Breast epithelium (tissue), 4 donors: ENCODE data around the gene QRICH2. TPM values are rescaled to one million over a fixed set of nuclear protein-coding genes. Genes with fewer than 3 reads are reported as not detected.
"Not testable (repeated sequence)": the region's sequence is repeated elsewhere in the genome, so short reads cannot be mapped to it uniquely, and the experiment has no call there.

Source experiments
- DNase-seq, 2 donors: peaks; one replicate each; pipeline ENCODE4 v3.0.0-alpha.2; 2019; ENCODE audit warnings: low spot score in 2 of 2
- H3K27ac ChIP-seq, 2 donors: fragments of 200-600 bp; sonication (generic) in 1 of 2; one replicate each; pipeline ENCODE4 v1.5.1; 2016 to 2019; ENCODE audit warnings: mild to moderate bottlenecking in 1 of 2
- H3K27me3 ChIP-seq, 2 donors: fragments of 200-600 bp; sonication (generic) in 1 of 2; one replicate each; pipeline versions ENCODE4 v1.5.1 to v1.6.0; 2017 to 2019; ENCODE audit warnings: control low read depth in 1 of 2, mild to moderate bottlenecking in 1 of 2
- H3K36me3 ChIP-seq: fragments of 200-600 bp; one replicate; pipeline ENCODE4 v1.5.1; 2019
- H3K4me1 ChIP-seq, 2 donors: fragments of 200-600 bp; sonication (generic); one replicate each; pipeline ENCODE4 v1.5.1; 2016 to 2019; ENCODE audit warnings: control low read depth in 1 of 2
- H3K4me3 ChIP-seq, 3 donors: fragments of 200-600 bp; sonication (generic); 1 replicate in 2 of 3; 2 replicates in 1 of 3; pipeline ENCODE4 v1.5.1; 2016 to 2019; ENCODE audit warnings: mild to moderate bottlenecking in 3 of 3, moderate library complexity in 2 of 3
- H3K9me3 ChIP-seq, 2 donors: fragments of 200-600 bp; sonication (generic) in 1 of 2; one replicate each; pipeline ENCODE4 v1.5.1; 2016 to 2019; ENCODE audit warnings: control low read depth in 1 of 2
- POLR2A ChIP-seq: fragments of 450-650 bp; IDR thresholded peaks from one replicate; pipeline ENCODE4 v1.6.1; 2016; ENCODE audit warnings: antibody characterized with exemption, mild to moderate bottlenecking, moderate library complexity
- POLR2AphosphoS5 ChIP-seq, 3 donors: sonication (generic); formaldehyde crosslinking; IDR thresholded peaks; one replicate each; pipeline ENCODE4 v1.6.1; 2017; ENCODE audit warnings: antibody characterized with exemption in 3 of 3
- intact Hi-C: fragments of 100-400 bp; cut with DNase I; formaldehyde crosslinking; loops from one replicate; pipeline ENCODE4 v1.15.1; 2023; ENCODE audit warnings: low total_unique reads
- total RNA-seq, 3 donors: library from RNA; depleted of rRNA; stranded (reverse); fragments of >200 nt; gene quantifications; one replicate each; pipeline ENCODE4 v1.1.0, GENCODE V29; 2016
- TF ChIP-seq, protein P1 (sequence below), 3 donors: fragments of 450-650 bp; IDR thresholded peaks; one replicate each; pipeline ENCODE4 v1.5.1; 2016 to 2017; ENCODE audit warnings: antibody characterized with exemption in 3 of 3, mild to moderate bottlenecking in 3 of 3, moderate library complexity in 3 of 3

The QRICH2 gene
- total RNA-seq, 3 donors from 2014 or later = 3.0 to 4.3 (median 3.8) TPM

DNA sequence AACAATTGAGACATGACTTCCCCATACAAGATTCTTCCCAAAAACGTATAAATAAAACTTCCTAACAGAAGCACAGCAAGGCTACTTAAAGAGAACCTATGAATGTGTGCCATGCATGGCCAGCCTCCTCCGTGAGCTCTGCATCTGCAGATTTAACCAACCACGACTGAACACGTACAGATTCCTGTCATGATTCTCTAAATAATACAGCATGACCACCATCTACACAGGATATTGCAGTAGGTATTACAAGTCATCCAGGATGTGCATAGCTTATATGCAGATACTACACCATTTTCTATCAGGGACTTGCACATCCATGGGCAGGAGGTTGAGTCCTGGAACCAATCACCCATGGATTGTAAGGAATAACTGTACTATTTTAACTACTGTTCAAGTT is 1.4 kb upstream of the QRICH2 start:
- TF ChIP-seq, protein P1, sequence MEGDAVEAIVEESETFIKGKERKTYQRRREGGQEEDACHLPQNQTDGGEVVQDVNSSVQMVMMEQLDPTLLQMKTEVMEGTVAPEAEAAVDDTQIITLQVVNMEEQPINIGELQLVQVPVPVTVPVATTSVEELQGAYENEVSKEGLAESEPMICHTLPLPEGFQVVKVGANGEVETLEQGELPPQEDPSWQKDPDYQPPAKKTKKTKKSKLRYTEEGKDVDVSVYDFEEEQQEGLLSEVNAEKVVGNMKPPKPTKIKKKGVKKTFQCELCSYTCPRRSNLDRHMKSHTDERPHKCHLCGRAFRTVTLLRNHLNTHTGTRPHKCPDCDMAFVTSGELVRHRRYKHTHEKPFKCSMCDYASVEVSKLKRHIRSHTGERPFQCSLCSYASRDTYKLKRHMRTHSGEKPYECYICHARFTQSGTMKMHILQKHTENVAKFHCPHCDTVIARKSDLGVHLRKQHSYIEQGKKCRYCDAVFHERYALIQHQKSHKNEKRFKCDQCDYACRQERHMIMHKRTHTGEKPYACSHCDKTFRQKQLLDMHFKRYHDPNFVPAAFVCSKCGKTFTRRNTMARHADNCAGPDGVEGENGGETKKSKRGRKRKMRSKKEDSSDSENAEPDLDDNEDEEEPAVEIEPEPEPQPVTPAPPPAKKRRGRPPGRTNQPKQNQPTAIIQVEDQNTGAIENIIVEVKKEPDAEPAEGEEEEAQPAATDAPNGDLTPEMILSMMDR (IDR thresholded peaks at IDR 0.05) = no peak
- no peak for TF ChIP-seq POLR2AphosphoS5 (IDR thresholded peaks at IDR 0.05)
- TF ChIP-seq POLR2A = no peak
- H3K36me3 ChIP-seq = peaks cover 5% of the 10 kb centered on the region
- no peaks in the 10 kb centered on the region for H3K9me3 ChIP-seq
- H3K27ac ChIP-seq = no peak overlapping the region
- no peak overlapping the region for H3K4me3 ChIP-seq
- intact Hi-C loops = loop anchor here (5.0 kb wide), 1 partner anchor 88 kb away; no protein-coding TSS in a partner anchor
- H3K27me3 ChIP-seq = no peaks in the 10 kb centered on the region
- no peak for DNase-seq
- no peaks in the 10 kb centered on the region for H3K4me1 ChIP-seq

- H3K36me3 ChIP-seq = peaks cover 5% of the 10 kb centered on the region
- no peak for DNase-seq
- no peaks in the 10 kb centered on the region for H3K9me3 ChIP-seq
- no peak overlapping the region for H3K4me3 ChIP-seq
- H3K27me3 ChIP-seq = no peaks in the 10 kb centered on the region
- no peak overlapping the region for H3K27ac ChIP-seq
- no peaks in the 10 kb centered on the region for H3K4me1 ChIP-seq
- intact Hi-C loops = loop anchor here (5.0 kb wide), 1 partner anchor 90 kb away; no protein-coding TSS in a partner anchor
- TF ChIP-seq POLR2A (no peak), POLR2AphosphoS5 (IDR thresholded peaks at IDR 0.05) (no peak)
- TF ChIP-seq, protein P1 (IDR thresholded peaks at IDR 0.05) = no peak
Measured at GRCh38 chr17:76307299-76307965, 644 bp downstream of the QRICH2 start.

DNA sequence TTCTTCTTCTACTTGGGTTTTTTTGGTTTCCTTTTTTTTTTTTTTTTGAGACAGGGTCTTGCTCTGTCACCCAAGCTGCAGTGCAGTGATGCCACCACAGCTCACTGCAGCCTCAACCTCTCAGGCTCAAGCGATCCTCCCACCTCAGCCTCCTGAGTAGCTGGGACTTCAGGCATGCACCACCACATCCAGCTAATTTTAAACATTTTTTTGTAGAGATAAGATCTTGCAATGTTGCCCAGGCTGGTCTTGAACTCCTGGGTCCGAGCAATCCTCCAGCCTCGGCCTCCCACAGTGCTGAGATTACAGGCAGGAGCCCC is 3.0 kb downstream of the QRICH2 start:
- H3K27me3 ChIP-seq, H3K4me1 ChIP-seq, H3K27ac ChIP-seq, DNase-seq, H3K4me3 ChIP-seq, H3K36me3 ChIP-seq, H3K9me3 ChIP-seq: not testable (repeated sequence)
- intact Hi-C loops = loop anchor here (5.0 kb wide), 1 partner anchor 92 kb away; no protein-coding TSS in a partner anchor

GRCh38 chr17:76304226-76305134 is 3.6 kb downstream of the QRICH2 start:
- Histone ChIP-seq H3K27ac (no peak overlapping the region), H3K4me1 (no peaks in the 10 kb centered on the region), H3K36me3 (no peaks in the 10 kb centered on the region), H3K27me3 (no peaks in the 10 kb centered on the region), H3K4me3 (no peak overlapping the region), H3K9me3 (no peaks in the 10 kb centered on the region)
- DNase-seq = no peak
- TF ChIP-seq POLR2AphosphoS5 (IDR thresholded peaks at IDR 0.05) = no peak
- TF ChIP-seq, protein P1 (IDR thresholded peaks at IDR 0.05) = no peak
- no peak for TF ChIP-seq POLR2A
- intact Hi-C loops = loop anchor here (5.0 kb wide), 1 partner anchor 93 kb away; no protein-coding TSS in a partner anchor

DNA sequence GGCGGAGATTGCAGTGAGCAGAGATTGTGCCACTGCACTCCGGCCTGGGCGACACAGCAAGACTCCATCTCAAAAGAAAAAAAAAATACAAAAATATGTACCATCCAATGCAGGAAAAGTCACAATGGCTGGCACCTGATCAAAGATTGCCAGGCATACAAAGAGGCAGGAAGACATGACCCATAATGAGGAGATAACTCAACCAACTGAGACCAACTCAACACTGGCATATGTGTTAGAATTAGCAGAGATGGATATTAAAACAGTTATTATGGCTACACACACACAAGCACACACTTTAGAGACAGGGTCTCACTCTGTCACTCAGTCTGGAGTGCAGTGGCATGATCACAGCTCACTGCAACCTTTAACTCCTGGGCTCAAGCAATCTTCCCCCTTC is 10.6 kb downstream of the QRICH2 start:
- TF ChIP-seq POLR2A = no peak
- TF ChIP-seq POLR2AphosphoS5 (IDR thresholded peaks at IDR 0.05) = no peak
- TF ChIP-seq, protein P1 (IDR thresholded peaks at IDR 0.05) = no peak
- no peaks in the 10 kb centered on the region for H3K36me3 ChIP-seq
- no peak overlapping the region for H3K27ac ChIP-seq
- no peak overlapping the region for H3K4me3 ChIP-seq
- no peaks in the 10 kb centered on the region for H3K27me3 ChIP-seq
- intact Hi-C loops = no loop called here
- no peak for DNase-seq
- H3K9me3 ChIP-seq = no peaks in the 10 kb centered on the region
- H3K4me1 ChIP-seq = no peaks in the 10 kb centered on the region
